Measurements from ENCODE around the gene RAB17.

RAB17 gene

DNA sequence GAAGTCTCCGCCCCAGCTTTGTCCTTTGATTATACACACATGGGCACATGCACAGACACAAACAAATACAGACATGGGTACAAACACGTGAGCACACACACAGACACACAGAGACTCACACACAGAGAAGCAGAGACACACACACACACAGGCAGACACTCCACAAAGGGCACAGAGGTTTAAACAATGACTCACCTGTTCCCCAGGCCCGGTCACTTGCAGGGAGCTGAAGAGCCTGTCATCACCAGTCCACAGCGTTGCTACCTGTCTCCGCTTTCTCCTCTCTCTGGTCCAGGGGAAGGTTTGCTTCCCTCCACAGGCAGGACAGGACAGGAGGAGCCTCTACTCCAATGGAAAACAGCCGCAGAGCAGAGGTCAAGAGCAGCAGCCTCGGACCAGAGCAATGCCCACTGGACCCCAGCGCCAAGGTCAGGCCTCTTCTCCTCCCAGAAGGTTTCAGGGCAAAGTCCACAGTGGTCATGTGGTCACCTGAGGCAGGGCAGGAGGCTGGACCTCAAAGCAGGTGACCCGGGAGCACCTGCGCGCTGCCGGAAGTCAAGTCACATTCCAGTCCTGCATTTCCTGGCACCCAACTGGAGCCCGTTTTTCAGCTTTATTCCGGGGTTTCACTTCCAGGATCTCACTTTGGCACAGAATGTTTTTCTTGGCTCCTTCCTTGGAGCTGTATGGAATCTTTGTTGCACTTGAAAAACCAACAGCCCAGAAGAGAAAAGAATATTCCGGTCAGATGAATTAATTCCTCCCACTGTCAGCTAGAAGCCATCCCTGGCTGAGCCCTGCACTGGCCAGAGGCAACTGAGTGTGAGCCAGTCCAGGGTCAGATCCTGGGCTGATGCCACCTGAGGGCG is at the start of gene RAB17:
Gene RAB17, minus strand, starts transcription at position 463 of the 869 bp plus-strand sequence. CDS start 4,580 bp downstream, outside the sequence.
- no peak for DNase-seq (ENCODE audit: low read depth in 2 of 2)

- no peak for DNase-seq (ENCODE audit: low read depth in 2 of 2)
These were observed 49.3 kb upstream of the RAB17 start for GRCh38 chr2:237639836-237640220.

GRCh38 chr2:237639052-237639835 is 48.7 kb upstream of the RAB17 start:
- DNase-seq (ENCODE audit: low read depth in 2 of 2): no peak

GRCh38 chr2:237638176-237638575 is 47.6 kb upstream of the RAB17 start:
- DNase-seq (ENCODE audit: low read depth in 2 of 2): no peak

DNA sequence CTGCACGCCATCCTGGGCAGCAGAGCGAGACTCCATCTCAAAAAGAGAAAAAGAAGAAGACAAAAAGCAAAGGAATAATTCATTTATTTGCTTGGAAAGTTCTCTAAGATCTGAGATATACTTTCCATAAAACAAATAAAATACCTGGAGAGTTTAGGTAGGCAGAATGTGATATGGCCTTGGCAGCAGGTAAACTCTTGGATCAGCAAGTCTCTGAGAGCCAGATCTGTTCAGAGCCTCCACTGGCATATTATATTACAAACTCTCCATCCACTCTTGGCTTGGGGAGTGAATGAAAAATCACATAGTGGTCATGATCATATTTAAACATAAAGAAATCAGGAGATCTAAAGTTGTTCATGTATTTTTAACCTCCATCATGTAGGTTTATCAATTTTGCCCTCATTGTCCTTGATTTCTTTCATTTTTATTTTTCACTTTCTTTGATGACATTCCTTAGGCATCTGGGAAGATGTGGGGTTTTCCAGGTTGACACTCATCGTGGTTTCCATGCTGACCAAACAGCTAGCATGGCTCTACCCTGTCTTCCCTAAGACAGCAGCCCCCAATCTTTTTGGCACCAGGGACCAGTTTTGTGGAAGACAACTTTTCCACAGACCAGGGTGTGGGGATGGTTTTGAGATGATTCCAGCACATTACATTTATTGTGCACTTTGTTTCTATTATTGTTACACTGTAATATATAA is 47.0 kb upstream of the RAB17 start:
- DNase-seq (ENCODE audit: low read depth in 2 of 2): no peak

DNA sequence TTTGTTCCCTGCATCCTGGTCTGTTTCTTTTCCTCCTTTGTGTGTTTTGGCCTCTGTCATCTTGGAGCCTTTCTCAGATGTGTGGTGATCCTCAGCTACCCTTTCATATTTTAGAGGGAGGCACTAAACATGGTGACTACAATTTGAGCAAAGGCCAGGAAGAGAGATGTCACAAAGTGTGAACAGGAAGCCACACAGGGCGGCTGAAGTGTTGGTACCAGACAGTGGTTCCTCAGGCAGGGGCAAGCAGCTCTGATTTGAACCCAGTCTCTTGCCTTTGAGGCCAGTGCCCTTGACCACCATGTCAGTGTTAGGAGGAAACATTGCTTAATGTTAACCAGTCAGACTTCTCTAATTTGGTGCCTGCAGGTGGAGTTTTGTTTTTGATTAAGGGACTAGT is 46.0 kb upstream of the RAB17 start:
- DNase-seq (ENCODE audit: low read depth in 2 of 2): no peak

DNA sequence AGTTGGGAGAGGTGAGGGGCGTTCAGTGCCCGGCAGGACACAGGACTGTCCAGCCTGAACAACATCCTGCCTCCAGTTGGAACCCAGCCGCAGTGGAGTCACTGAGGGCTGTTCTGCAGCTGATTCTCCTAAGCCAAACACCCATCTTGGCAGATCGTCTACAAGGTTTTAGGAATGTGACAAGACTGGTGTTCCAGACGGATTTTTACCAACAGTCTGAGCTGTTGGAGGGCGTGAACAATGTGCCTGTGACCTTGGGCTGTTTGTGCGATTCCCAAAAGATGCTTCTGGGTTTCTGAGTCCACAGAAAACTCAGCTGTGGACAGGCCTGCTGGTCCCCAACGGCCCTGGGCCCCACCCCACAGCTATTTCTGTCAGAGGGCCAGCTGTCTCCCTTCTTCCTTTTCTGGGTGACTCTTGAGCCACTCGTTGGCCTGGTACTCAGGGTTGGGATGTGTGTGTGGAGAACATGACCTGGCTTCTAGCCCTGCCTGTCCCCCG is 42.6 kb upstream of the RAB17 start:
- no peak for DNase-seq (ENCODE audit: low read depth in 2 of 2)

- DNase-seq (ENCODE audit: low read depth in 2 of 2): no peak
These were observed 41.5 kb upstream of the RAB17 start for GRCh38 chr2:237631801-237632585.

GRCh38 chr2:237631007-237631785 is 40.7 kb upstream of the RAB17 start:
- no peak for DNase-seq (ENCODE audit: low read depth in 2 of 2)

GRCh38 chr2:237630216-237631000 is 39.9 kb upstream of the RAB17 start:
- no peak for DNase-seq (ENCODE audit: low read depth in 2 of 2)

- DNase-seq (ENCODE audit: low read depth in 2 of 2): no peak
These were observed 39.2 kb upstream of the RAB17 start for GRCh38 chr2:237629739-237630138.

- no peak for DNase-seq (ENCODE audit: low read depth in 2 of 2)
These were observed 38.6 kb upstream of the RAB17 start for GRCh38 chr2:237629188-237629534.

DNA sequence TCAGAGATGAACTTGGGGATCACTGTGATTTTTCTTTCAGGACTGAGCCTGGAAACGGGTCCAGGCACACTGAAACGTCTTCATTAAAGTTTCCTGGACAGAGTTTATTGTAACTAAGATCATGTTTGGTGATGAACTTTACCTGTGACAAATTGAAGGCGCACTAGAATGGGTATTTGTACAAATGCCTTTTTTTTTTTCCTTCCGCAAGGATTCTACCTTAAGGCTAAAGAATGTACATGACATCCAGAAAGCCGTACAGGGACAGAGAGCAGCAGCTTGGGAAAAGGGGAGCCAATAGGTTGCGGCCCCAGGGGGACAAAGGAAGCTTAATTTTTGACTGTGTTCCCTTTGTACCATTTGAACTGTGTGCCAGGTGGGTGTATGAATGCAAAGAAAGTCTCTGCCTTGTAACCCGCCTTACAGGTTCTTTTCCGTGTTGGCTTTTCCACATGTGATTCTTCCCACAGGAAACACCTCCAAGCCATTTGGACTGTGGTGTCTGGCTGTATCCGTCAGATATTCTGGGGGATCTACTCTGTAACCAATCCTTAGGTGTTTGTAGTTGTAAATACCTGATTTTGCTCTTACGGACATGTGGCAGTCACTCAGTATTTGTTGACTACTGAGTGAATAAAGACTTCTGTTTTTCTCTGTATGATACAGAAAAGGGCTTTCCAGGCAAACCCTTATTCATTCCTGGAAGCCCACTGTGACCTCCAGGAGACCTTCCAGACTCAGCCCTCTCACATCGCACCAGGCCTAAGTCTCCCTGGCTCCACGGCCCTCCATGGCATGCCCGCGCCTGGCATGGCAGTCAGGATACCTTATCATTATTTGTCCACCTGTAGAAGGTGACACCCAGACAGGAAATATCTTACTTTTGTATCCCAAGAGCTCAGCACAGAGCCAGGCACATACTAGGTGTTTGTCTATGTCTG is 38.0 kb upstream of the RAB17 start:
- no peak for DNase-seq (ENCODE audit: low read depth in 2 of 2)

DNA sequence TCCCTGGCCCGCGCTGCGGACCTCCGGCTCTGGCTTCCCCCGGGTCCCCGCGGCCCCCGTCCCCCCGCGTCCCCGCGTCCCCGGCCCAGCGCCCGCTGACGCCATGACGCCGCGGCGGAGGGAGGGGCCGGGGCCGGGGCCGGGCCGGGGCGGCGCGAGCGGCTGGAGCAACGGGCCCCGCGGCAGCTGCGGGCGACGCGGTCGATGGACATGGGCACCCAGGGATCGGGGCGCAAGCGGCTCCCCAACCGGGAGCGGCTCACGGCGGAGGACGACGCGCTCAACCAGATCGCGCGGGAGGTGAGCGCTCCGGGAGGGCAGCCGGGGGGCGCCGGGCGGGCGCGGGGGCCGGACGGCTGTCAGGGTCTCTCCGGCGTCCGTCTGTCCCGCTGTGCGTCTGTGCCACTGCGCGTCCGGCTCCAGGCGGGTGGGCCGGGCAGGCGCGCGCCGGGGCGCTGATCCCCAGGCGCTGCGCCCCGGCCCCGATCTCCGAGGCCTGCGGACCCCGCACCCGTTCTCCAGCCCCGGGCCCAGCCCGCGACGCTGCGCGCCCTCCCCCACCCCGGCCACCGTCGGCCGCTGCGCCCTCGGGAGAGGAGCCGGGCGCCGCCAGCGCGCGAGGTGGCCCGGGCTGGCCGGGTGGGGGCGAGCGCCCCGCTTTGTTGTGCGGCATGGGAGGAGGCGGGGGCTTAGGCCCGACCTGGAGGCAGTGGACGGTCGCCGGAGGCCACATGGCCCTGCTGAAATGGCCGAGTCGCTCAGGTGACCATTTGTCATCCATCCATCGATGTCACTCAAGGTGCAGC is 37.1 kb upstream of the RAB17 start, which contains the start of gene LRRFIP1:
Gene LRRFIP1, plus strand, starts transcription at position 147 of the 806 bp plus-strand sequence. Its CDS starts 58 bp downstream, at position 205.
- DNase-seq (ENCODE audit: low read depth in 2 of 2): no peak

- no peak for DNase-seq (ENCODE audit: low read depth in 2 of 2)
These were observed 36.4 kb upstream of the RAB17 start for GRCh38 chr2:237626813-237627440.

DNA sequence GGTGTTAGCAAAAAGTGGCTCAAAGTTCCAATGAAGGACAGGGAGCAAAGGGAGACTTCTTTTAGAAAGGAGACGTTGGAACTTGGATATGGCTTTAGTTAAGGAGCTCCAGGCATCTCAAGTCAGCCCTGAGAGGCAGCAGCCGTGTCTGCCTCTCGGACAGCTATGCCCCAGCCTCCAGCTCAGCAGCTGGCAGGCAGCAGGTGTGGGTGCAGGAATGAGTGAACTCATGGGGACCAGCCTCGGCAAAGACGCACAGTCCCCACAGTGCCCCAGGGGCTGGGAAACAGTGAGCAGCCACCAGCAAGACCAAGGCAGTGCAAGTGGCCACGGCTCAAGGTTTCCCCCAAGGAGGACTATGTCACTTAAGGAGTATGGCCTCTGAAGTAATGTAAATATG is 35.2 kb upstream of the RAB17 start:
- no peak for DNase-seq (ENCODE audit: low read depth in 2 of 2)

- DNase-seq (ENCODE audit: low read depth in 2 of 2): no peak
These were observed 34.7 kb upstream of the RAB17 start for GRCh38 chr2:237625216-237625705.

Data from stimulated activated CD8-positive, alpha-beta memory T cell treated with anti-CD3 and anti-CD28 coated beads, Interleukin-15, amount 100 ng/mL, for 48 hours (primary cell).